ENCODE results near the gene KCNG1.

The KCNG1 gene

GRCh38 chr20:51061418-51062045, 38.6 kb upstream of the KCNG1 start:
- Histone ChIP-seq H3K4me2 (ENCODE audit: low read length) (no peak overlapping the region), H3F3A (ENCODE audit: insufficient read depth, low read length) (no peaks in the 10 kb centered on the region), H3K9ac (ENCODE audit: low read length) (no peak overlapping the region), H3K4me3 (ENCODE audit: low read depth, low read length, poor library complexity, severe bottlenecking) (no peak overlapping the region), H4K20me1 (ENCODE audit: insufficient read depth, low read length) (no peaks in the 10 kb centered on the region), H3K79me2 (ENCODE audit: insufficient read depth, low read length) (no peaks in the 10 kb centered on the region), H3K9me2 (ENCODE audit: low read depth, low read length) (no peaks in the 10 kb centered on the region), H3K27me3 (ENCODE audit: insufficient read depth, low read length) (no peaks in the 10 kb centered on the region; the same call in 1 of the 2 replicates), H3K9me3 (ENCODE audit: low read length) (no peaks in the 10 kb centered on the region), H3K36me3 (ENCODE audit: insufficient read depth, low read length) (no peaks in the 10 kb centered on the region), H3K27ac (ENCODE audit: low read depth, low read length, poor library complexity, severe bottlenecking) (no peak overlapping the region), H2AFZ (ENCODE audit: low read length) (no peak overlapping the region), H3K4me1 (ENCODE audit: insufficient read depth, low read length, severe bottlenecking) (no peaks in the 10 kb centered on the region)
- TF ChIP-seq, protein P1, sequence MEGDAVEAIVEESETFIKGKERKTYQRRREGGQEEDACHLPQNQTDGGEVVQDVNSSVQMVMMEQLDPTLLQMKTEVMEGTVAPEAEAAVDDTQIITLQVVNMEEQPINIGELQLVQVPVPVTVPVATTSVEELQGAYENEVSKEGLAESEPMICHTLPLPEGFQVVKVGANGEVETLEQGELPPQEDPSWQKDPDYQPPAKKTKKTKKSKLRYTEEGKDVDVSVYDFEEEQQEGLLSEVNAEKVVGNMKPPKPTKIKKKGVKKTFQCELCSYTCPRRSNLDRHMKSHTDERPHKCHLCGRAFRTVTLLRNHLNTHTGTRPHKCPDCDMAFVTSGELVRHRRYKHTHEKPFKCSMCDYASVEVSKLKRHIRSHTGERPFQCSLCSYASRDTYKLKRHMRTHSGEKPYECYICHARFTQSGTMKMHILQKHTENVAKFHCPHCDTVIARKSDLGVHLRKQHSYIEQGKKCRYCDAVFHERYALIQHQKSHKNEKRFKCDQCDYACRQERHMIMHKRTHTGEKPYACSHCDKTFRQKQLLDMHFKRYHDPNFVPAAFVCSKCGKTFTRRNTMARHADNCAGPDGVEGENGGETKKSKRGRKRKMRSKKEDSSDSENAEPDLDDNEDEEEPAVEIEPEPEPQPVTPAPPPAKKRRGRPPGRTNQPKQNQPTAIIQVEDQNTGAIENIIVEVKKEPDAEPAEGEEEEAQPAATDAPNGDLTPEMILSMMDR (IDR thresholded peaks at IDR 0.05; ENCODE audit: low read length): no peak
- TF ChIP-seq EZH2 (IDR thresholded peaks at IDR 0.05; ENCODE audit: borderline replicate concordance, low read length): no peak

DNA sequence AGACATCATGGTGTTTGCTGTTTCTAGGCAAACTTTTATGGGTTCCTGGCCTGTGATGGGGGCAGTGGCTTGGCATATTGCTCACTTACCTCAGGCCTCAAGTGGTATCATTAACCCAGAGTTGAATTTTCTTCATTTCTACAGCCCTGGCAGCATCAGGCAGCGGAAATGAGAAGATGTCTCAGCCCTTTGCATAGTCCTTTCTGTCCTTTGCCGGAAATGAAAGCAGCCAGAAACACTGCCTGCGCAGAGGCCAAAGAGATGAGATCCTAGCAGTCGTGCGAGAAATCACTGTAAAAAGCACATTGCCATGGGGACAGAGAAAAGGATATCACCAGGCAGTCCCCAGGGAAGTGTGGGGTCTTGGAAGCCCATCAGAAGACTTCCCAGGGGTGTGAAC, 37.4 kb upstream of the KCNG1 start:
- Histone ChIP-seq H3K9ac (ENCODE audit: low read length) (no peak overlapping the region), H3K27me3 (ENCODE audit: insufficient read depth, low read length) (no peaks in the 10 kb centered on the region; the same call in 1 of the 2 replicates)

GRCh38 chr20:51059862-51060261, 37.0 kb upstream of the KCNG1 start:
- Histone ChIP-seq H3K36me3 (ENCODE audit: insufficient read depth, low read length) (no peaks in the 10 kb centered on the region), H3K9me2 (ENCODE audit: low read depth, low read length) (no peaks in the 10 kb centered on the region), H3F3A (ENCODE audit: insufficient read depth, low read length) (no peaks in the 10 kb centered on the region), H4K20me1 (ENCODE audit: insufficient read depth, low read length) (no peaks in the 10 kb centered on the region), H3K79me2 (ENCODE audit: insufficient read depth, low read length) (no peaks in the 10 kb centered on the region), H3K9ac (ENCODE audit: low read length) (no peak overlapping the region), H3K9me3 (ENCODE audit: low read length) (no peaks in the 10 kb centered on the region), H3K4me2 (ENCODE audit: low read length) (no peak overlapping the region), H2AFZ (ENCODE audit: low read length) (no peak overlapping the region), H3K4me3 (ENCODE audit: low read depth, low read length, poor library complexity, severe bottlenecking) (no peak overlapping the region), H3K27ac (ENCODE audit: low read depth, low read length, poor library complexity, severe bottlenecking) (no peak overlapping the region), H3K4me1 (ENCODE audit: insufficient read depth, low read length, severe bottlenecking) (no peaks in the 10 kb centered on the region), H3K27me3 (ENCODE audit: insufficient read depth, low read length) (no peaks in the 10 kb centered on the region; the same call in 1 of the 2 replicates)
- TF ChIP-seq, protein P1 (IDR thresholded peaks at IDR 0.05; ENCODE audit: low read length): no peak
- TF ChIP-seq EZH2 (IDR thresholded peaks at IDR 0.05; ENCODE audit: borderline replicate concordance, low read length): no peak

More for the DNA sequence above, 37.4 kb upstream of the KCNG1 start:
- H3K27ac ChIP-seq (ENCODE audit: low read depth, low read length, poor library complexity, severe bottlenecking): no peak overlapping the region
- H3K4me3 ChIP-seq (ENCODE audit: low read depth, low read length, poor library complexity, severe bottlenecking): no peak overlapping the region
- H3K79me2 ChIP-seq (ENCODE audit: insufficient read depth, low read length): no peaks in the 10 kb centered on the region
- no peak overlapping the region for H2AFZ ChIP-seq (ENCODE audit: low read length)
- no peaks in the 10 kb centered on the region for H3K36me3 ChIP-seq (ENCODE audit: insufficient read depth, low read length)
- no peaks in the 10 kb centered on the region for H3K4me1 ChIP-seq (ENCODE audit: insufficient read depth, low read length, severe bottlenecking)
- H3K9me2 ChIP-seq (ENCODE audit: low read depth, low read length): no peaks in the 10 kb centered on the region
- H3K9me3 ChIP-seq (ENCODE audit: low read length): no peaks in the 10 kb centered on the region
- no peaks in the 10 kb centered on the region for H3F3A ChIP-seq (ENCODE audit: insufficient read depth, low read length)
- no peak overlapping the region for H3K4me2 ChIP-seq (ENCODE audit: low read length)
- H4K20me1 ChIP-seq (ENCODE audit: insufficient read depth, low read length): no peaks in the 10 kb centered on the region
- TF ChIP-seq EZH2 (IDR thresholded peaks at IDR 0.05; ENCODE audit: borderline replicate concordance, low read length): no peak
- TF ChIP-seq, protein P1 (IDR thresholded peaks at IDR 0.05; ENCODE audit: low read length): no peak
